Lower leg skin (tissue), 3 donors: ENCODE results near the gene PRPF19.

Source experiments
- POLR2A ChIP-seq, 2 donors: fragments of 450-650 bp; IDR thresholded peaks; one replicate each; pipeline ENCODE4 v1.6.1; 2016 to 2017; ENCODE audit warnings: antibody characterized with exemption in 2 of 2, mild to moderate bottlenecking in 1 of 2, moderate library complexity in 1 of 2
- TF ChIP-seq, protein P1 (sequence below), 3 donors: fragments of 450-650 bp; IDR thresholded peaks; one replicate each; pipeline ENCODE4 v1.5.1; 2016; ENCODE audit warnings: antibody characterized with exemption in 3 of 3, mild to moderate bottlenecking in 3 of 3, moderate library complexity in 2 of 3

DNA sequence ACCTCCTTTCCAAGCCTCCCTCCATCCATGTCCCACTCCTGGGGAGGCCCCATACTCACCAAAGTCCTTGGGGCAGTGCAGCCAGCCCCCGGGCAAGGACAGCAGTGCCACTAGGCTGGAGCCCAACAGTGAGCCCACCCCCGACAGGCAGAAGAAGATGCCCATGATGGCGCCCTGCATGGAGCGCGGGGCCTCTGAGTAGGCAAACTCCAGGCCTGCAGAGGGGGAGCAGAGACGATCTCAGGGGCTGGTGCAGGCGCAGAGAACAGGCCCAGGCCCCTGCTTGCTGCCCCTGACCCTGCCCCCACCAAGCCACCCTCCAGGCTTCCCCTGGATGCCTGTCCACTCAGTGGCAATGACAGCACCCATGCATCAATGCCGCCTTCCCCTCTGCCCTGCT, 31.4 kb upstream of the PRPF19 start:
- TF ChIP-seq, protein P1, sequence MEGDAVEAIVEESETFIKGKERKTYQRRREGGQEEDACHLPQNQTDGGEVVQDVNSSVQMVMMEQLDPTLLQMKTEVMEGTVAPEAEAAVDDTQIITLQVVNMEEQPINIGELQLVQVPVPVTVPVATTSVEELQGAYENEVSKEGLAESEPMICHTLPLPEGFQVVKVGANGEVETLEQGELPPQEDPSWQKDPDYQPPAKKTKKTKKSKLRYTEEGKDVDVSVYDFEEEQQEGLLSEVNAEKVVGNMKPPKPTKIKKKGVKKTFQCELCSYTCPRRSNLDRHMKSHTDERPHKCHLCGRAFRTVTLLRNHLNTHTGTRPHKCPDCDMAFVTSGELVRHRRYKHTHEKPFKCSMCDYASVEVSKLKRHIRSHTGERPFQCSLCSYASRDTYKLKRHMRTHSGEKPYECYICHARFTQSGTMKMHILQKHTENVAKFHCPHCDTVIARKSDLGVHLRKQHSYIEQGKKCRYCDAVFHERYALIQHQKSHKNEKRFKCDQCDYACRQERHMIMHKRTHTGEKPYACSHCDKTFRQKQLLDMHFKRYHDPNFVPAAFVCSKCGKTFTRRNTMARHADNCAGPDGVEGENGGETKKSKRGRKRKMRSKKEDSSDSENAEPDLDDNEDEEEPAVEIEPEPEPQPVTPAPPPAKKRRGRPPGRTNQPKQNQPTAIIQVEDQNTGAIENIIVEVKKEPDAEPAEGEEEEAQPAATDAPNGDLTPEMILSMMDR (IDR thresholded peaks at IDR 0.05) = no peak
- no peak for TF ChIP-seq POLR2A (IDR thresholded peaks at IDR 0.05)
